Mammary epithelial cell (primary cell): ENCODE measurements around the gene SAMSN1.

Experiments
- EZH2 ChIP-seq: IDR thresholded peaks from 2 replicates; pipeline ENCODE4 v1.6.1; 2012; ENCODE audit warnings: low read length, inconsistent platforms, borderline replicate concordance
- TF ChIP-seq, protein P1 (sequence below), 2 donors: IDR thresholded peaks in 1 of 2; conservative IDR thresholded peaks in 1 of 2; 2 replicates each; pipeline ENCODE4 v1.5.1; 2011 to 2012; ENCODE audit warnings: inconsistent platforms in 2 of 2, low read length in 2 of 2, mild to moderate bottlenecking in 2 of 2, control low read depth in 1 of 2, low read depth in 1 of 2; ENCODE audit not compliant: insufficient read depth in 1 of 2; ENCODE audit errors: extremely low read depth in 1 of 2

DNA sequence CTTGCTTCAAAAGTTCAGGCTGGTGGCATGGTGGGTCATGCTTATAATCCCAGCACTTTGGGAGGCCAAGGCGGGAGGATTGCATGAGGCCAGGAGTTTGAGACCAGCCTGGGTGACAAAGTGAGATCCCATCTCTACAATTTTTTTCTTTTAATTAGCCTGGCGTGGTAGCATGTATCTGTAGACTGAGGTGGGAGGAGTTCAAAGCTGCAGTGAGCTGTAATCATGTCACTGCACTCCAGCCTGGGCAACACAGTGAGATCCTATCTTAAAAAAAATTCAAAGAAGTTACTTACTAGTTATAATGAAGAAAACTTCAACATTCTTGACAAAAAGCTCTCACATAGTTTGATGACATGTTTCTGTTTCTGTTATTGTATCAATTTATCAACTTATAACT, 45.2 kb downstream of the SAMSN1 start:
- no peak for TF ChIP-seq EZH2
- TF ChIP-seq, protein P1, sequence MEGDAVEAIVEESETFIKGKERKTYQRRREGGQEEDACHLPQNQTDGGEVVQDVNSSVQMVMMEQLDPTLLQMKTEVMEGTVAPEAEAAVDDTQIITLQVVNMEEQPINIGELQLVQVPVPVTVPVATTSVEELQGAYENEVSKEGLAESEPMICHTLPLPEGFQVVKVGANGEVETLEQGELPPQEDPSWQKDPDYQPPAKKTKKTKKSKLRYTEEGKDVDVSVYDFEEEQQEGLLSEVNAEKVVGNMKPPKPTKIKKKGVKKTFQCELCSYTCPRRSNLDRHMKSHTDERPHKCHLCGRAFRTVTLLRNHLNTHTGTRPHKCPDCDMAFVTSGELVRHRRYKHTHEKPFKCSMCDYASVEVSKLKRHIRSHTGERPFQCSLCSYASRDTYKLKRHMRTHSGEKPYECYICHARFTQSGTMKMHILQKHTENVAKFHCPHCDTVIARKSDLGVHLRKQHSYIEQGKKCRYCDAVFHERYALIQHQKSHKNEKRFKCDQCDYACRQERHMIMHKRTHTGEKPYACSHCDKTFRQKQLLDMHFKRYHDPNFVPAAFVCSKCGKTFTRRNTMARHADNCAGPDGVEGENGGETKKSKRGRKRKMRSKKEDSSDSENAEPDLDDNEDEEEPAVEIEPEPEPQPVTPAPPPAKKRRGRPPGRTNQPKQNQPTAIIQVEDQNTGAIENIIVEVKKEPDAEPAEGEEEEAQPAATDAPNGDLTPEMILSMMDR (conservative IDR thresholded peaks at IDR 0.05 in 1 of 2, IDR thresholded peaks at IDR 0.05 in 1 of 2; ENCODE audit: extremely low read depth in 1 of 2, insufficient read depth in 1 of 2, low read depth in 1 of 2, low read length in 2 of 2), result no peak
